Panc1 (cell line): ENCODE data around the gene NCDN. TPM values are rescaled to one million over a fixed set of nuclear protein-coding genes. Genes with fewer than 3 reads are reported as not detected.

ENCODE experiments used
- ATAC-seq: fragments of 200-7000 bp; cut with Tn5 transposase; 2 replicates; pipeline ENCODE4 v1.9.1; 2020; ENCODE audit warnings: mild to moderate bottlenecking, moderate library complexity
- BruUV-seq: library from RNA; stranded (reverse); fragments of 400-500 nt; replicated peaks from 2 replicates; lab custom pipeline; 2021; lab: Mats Ljungman, UMichigan
- CTCF ChIA-PET: fragments of 300-600 bp; sonication (Branson Sonifier 250); formaldehyde crosslinking; loops from one replicate; lab custom pipeline; 2022; ENCODE audit warnings: antibody characterized with exemption; lab: Charles Lee
- POLR2A ChIA-PET: fragments of 300-600 bp; sonication (Branson Sonifier 250); formaldehyde crosslinking; loops from one replicate; lab custom pipeline; 2022; ENCODE audit warnings: antibody characterized with exemption; lab: Charles Lee
- DNase-seq: peaks from one replicate; pipeline ENCODE4 v3.0.0-alpha.2; 2010; ENCODE audit warnings: low read depth, low spot score
- H3K27ac ChIP-seq: 2 replicates; pipeline ENCODE4 v1.5.1; 2011; ENCODE audit warnings: mild to moderate bottlenecking, low read length, inconsistent platforms
- H3K27me3 ChIP-seq: fragments of 200-500 bp; sonication (Bioruptor generic); 2 replicates; pipeline ENCODE4 v1.6.0; 2014; ENCODE audit warnings: low read length, inconsistent platforms; ENCODE audit not compliant: control insufficient read depth, insufficient read depth
- H3K36me3 ChIP-seq: fragments of 200-500 bp; sonication (Bioruptor generic); 2 replicates; pipeline ENCODE4 v1.5.1; 2014; ENCODE audit warnings: inconsistent platforms, mild to moderate bottlenecking, low read length, moderate library complexity; ENCODE audit not compliant: control insufficient read depth, insufficient read depth
- H3K4me1 ChIP-seq: 2 replicates; pipeline ENCODE4 v1.5.1; 2011; ENCODE audit warnings: inconsistent platforms, mild to moderate bottlenecking, low read length, moderate library complexity; ENCODE audit not compliant: control insufficient read depth, insufficient read depth
- H3K4me3 ChIP-seq, 2 experiments: 2 replicates each; pipeline ENCODE4 v1.5.1; 2011 to 2012; ENCODE audit warnings: low read depth in 2 of 2, low read length in 2 of 2, mild to moderate bottlenecking in 2 of 2, inconsistent platforms in 1 of 2, moderate library complexity in 1 of 2
- H3K9me3 ChIP-seq: fragments of 200-500 bp; sonication (Bioruptor generic); 2 replicates; pipeline ENCODE4 v1.5.1; 2014; ENCODE audit warnings: low read depth, mild to moderate bottlenecking, inconsistent platforms, low read length, moderate library complexity; ENCODE audit not compliant: control insufficient read depth, insufficient read depth
- CTCF ChIP-seq: fragments of 450-650 bp; IDR thresholded peaks from 2 replicates; pipeline ENCODE4 v1.5.1; 2017; ENCODE audit warnings: mild to moderate bottlenecking
- POLR2AphosphoS5 ChIP-seq: IDR thresholded peaks from 2 replicates; pipeline ENCODE4 v1.6.1; 2012; ENCODE audit warnings: mild to moderate bottlenecking, low read depth, low read length, moderate library complexity
- REST ChIP-seq, 2 experiments: IDR thresholded peaks; 2 replicates each; pipeline ENCODE4 v1.6.1; 2011 to 2012; ENCODE audit warnings: low read depth in 2 of 2, control low read depth in 1 of 2, low read length in 1 of 2, mild to moderate bottlenecking in 1 of 2, moderate library complexity in 1 of 2; ENCODE audit not compliant: insufficient read depth in 1 of 2
- SIN3A ChIP-seq: IDR thresholded peaks from 2 replicates; pipeline ENCODE4 v1.6.1; 2012; ENCODE audit warnings: low read depth, mild to moderate bottlenecking, low read length, moderate library complexity, borderline replicate concordance; ENCODE audit not compliant: insufficient read depth
- TCF7L2 ChIP-seq: IDR thresholded peaks from 2 replicates; pipeline ENCODE4 v1.6.1; 2011; ENCODE audit warnings: mild to moderate bottlenecking, low read depth, low read length, inconsistent platforms
- in situ Hi-C: cut with HindIII; loops from 2 replicates; pipeline ENCODE4 v1.10.0; 2016; ENCODE audit warnings: low sequenced_read_pairs, low pct_unique_long_range_greater_than_20kb
- intact Hi-C: fragments of 100-400 bp; cut with micrococcal nuclease; formaldehyde crosslinking; loops from one replicate; pipeline ENCODE4 v1.10.0; 2022; ENCODE audit not compliant: unreplicated experiment
- total RNA-seq: library from RNA; stranded (reverse); gene quantifications from one replicate; pipeline ENCODE4 v1.2.1, GENCODE V29; 2021; ENCODE audit not compliant: unreplicated experiment

NCDN gene
- total RNA-seq, 1 experiment from 2014 or later, result 64.1 TPM

- ChIA-PET POLR2A (no interaction called here), CTCF (no interaction called here)
- DNase-seq (no peak), ATAC-seq (no peak)
- H3K4me1 ChIP-seq, result no peaks in the 10 kb centered on the region
- BruUV-seq, result no TSS peak
- in situ Hi-C loops, result no loop called here
- TF ChIP-seq POLR2AphosphoS5 (no peak), REST (IDR thresholded peaks at IDR 0.05; ENCODE audit: insufficient read depth in 1 of 2, low read depth in 2 of 2, low read length in 1 of 2) (no peak), TCF7L2 (no peak), SIN3A (no peak), CTCF (no peak)
- intact Hi-C loops, result no loop called here
- no peak overlapping the region for H3K4me3 ChIP-seq
- H3K27ac ChIP-seq, result no peak overlapping the region
- no peaks in the 10 kb centered on the region for H3K36me3 ChIP-seq
- peaks cover 11% of the 10 kb centered on the region; the same call in 1 of the 2 replicates for H3K9me3 ChIP-seq
- H3K27me3 ChIP-seq, result no peaks in the 10 kb centered on the region
Measured at GRCh38 chr1:35532497-35533223, 24.9 kb upstream of the NCDN start.

GRCh38 chr1:35533586-35533985, 24.0 kb upstream of the NCDN start:
- DNase-seq (no peak), ATAC-seq (no peak)
- H3K9me3 ChIP-seq, result peaks cover 11% of the 10 kb centered on the region; the same call in 1 of the 2 replicates
- no peaks in the 10 kb centered on the region for H3K27me3 ChIP-seq
- ChIA-PET POLR2A (no interaction called here), CTCF (no interaction called here)
- no peak overlapping the region for H3K4me3 ChIP-seq
- TF ChIP-seq REST (IDR thresholded peaks at IDR 0.05; ENCODE audit: insufficient read depth in 1 of 2, low read depth in 2 of 2, low read length in 1 of 2) (no peak), TCF7L2 (no peak), SIN3A (no peak), CTCF (no peak), POLR2AphosphoS5 (no peak)
- H3K4me1 ChIP-seq, result no peaks in the 10 kb centered on the region
- in situ Hi-C loops (no loop called here), intact Hi-C loops (no loop called here)
- no peaks in the 10 kb centered on the region for H3K36me3 ChIP-seq
- no TSS peak for BruUV-seq
- H3K27ac ChIP-seq, result no peak overlapping the region
